Activated T-cell treated with anti-CD3 and anti-CD28 coated beads, Interleukin-2, amount 50 U/mL, for 24 hours (primary cell): ENCODE measurements around the gene RBM20.
A peak's percentile ranks its signal among the peaks of the same experiment; 100 is the strongest.
"Not testable (repeated sequence)": the region's sequence is repeated elsewhere in the genome, so short reads cannot be mapped to it uniquely, and the experiment has no call there.

Source experiments
- DNase-seq: peaks from one replicate; pipeline ENCODE4 v3.0.0-alpha.2; 2020
- H3K27ac Mint-ChIP-seq: 2 replicates; pipeline ENCODE4 v1.8.0; 2020; ENCODE audit warnings: mild to moderate bottlenecking, mixed read lengths
- H3K27me3 Mint-ChIP-seq: 2 replicates; pipeline ENCODE4 v1.8.0; 2020; ENCODE audit warnings: mixed read lengths
- H3K36me3 Mint-ChIP-seq: 2 replicates; pipeline ENCODE4 v1.8.0; 2020; ENCODE audit warnings: low read depth, mixed read lengths
- H3K4me1 Mint-ChIP-seq: 2 replicates; pipeline ENCODE4 v1.8.0; 2020; ENCODE audit warnings: low read depth, mixed read lengths
- H3K4me3 Mint-ChIP-seq: 2 replicates; pipeline ENCODE4 v1.8.0; 2020; ENCODE audit warnings: mild to moderate bottlenecking, moderate library complexity, mixed read lengths
- H3K9me3 Mint-ChIP-seq: 2 replicates; pipeline ENCODE4 v1.8.0; 2020; ENCODE audit warnings: mixed read lengths

Gene RBM20

DNA sequence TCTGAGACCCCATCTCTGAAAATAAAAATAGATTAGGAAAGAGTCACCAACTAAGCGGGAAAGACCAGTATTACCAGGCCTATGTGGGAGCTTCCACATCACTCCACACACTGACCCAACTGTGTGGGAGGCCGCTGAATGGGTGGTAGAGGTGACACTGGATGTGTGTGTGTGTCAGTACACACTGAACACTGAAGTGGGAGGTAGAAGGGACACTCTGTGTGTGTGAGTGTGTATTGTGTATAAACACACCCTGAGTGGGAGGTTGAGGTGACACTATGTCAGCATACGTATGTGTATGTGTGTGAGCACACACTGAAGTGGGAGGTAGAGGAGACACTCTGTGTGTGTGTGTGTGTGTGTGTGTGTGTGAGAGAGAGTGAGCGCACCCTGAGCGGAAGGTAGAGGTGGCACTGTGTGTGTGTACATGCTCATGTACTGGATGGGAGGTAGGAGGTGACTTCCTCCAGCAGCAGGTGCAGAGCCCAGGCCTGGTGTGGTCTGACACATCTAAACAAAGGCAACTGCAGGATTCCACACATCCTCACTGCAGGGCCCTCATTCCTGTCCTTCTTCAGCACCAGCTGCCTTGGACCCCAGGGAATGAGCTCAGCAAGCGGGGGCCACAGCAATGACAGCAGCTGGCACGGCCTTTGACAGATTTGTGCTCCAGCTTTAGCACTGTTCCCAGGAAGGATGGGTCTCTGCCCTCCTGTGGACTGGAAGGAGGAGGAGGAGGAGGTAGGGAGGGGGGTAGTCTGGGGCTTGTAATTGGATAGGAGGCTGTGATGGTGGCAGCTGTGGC lies 26.5 kb upstream of the RBM20 start:
- no peak for DNase-seq
- no peaks in the 10 kb centered on the region for H3K27me3 Mint-ChIP-seq
- H3K36me3 Mint-ChIP-seq = no peaks in the 10 kb centered on the region
- peaks cover 3% of the 10 kb centered on the region for H3K9me3 Mint-ChIP-seq
- no peak overlapping the region for H3K4me3 Mint-ChIP-seq
- H3K4me1 Mint-ChIP-seq = peaks cover 63% of the 10 kb centered on the region
- peak overlapping the region; percentile 77 for H3K27ac Mint-ChIP-seq

DNA sequence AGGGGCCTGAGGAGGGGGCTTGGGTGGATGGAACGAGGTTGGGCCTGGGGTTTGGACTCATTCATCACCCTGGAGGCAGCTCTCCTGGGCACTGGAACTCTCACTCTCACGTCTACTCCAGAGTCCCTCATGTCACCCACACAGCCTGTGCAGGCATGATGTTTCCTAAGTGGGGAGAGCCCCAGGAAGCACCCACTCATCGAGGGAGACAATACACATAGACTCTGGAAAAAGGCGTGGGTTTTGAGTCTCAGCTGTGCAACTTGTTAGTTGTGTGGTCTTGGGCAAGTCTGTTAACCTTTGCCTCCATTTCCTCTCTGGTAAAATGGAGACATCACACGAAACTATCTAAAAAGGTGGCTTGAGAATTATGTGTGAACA lies 25.9 kb upstream of the RBM20 start:
- H3K4me1 Mint-ChIP-seq = peaks cover 57% of the 10 kb centered on the region
- no peak overlapping the region for H3K4me3 Mint-ChIP-seq
- peaks cover 3% of the 10 kb centered on the region for H3K9me3 Mint-ChIP-seq
- DNase-seq = peak; percentile 55
- no peaks in the 10 kb centered on the region for H3K27me3 Mint-ChIP-seq
- no peaks in the 10 kb centered on the region for H3K36me3 Mint-ChIP-seq
- peak overlapping the region; percentile 77 for H3K27ac Mint-ChIP-seq

- DNase-seq = no peak
- H3K4me3 Mint-ChIP-seq = no peak overlapping the region
- no peaks in the 10 kb centered on the region for H3K27me3 Mint-ChIP-seq
- H3K27ac Mint-ChIP-seq = no peak overlapping the region
- H3K4me1 Mint-ChIP-seq = peaks cover 41% of the 10 kb centered on the region
- H3K9me3 Mint-ChIP-seq = peaks cover 3% of the 10 kb centered on the region
- no peaks in the 10 kb centered on the region for H3K36me3 Mint-ChIP-seq
Observed at GRCh38 chr10:110619514-110620397, 24.4 kb upstream of the RBM20 start.

DNA sequence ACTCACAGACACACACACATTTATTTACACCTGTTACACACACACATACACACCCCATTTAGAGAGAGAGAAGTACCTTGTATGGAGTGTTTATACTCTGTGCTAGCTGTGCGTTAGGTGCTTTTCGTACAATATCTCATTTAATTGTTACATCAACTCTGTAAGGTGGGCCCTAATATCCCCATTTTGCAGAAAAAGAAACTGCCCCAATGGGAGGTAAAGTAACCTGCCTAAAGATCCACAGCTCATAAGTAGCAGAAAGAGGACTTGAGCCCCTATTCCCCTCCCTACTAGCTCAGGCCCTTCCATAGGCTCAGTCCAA lies 23.8 kb upstream of the RBM20 start:
- peaks cover 3% of the 10 kb centered on the region for H3K9me3 Mint-ChIP-seq
- DNase-seq = no peak
- no peaks in the 10 kb centered on the region for H3K36me3 Mint-ChIP-seq
- no peak overlapping the region for H3K4me3 Mint-ChIP-seq
- no peaks in the 10 kb centered on the region for H3K27me3 Mint-ChIP-seq
- H3K4me1 Mint-ChIP-seq = peaks cover 35% of the 10 kb centered on the region
- H3K27ac Mint-ChIP-seq = no peak overlapping the region

- H3K27ac Mint-ChIP-seq, H3K27me3 Mint-ChIP-seq, H3K4me3 Mint-ChIP-seq, H3K9me3 Mint-ChIP-seq, DNase-seq, H3K36me3 Mint-ChIP-seq: not testable (repeated sequence)
- H3K4me1 Mint-ChIP-seq = peaks cover 13% of the 10 kb centered on the region
Observed at GRCh38 chr10:110623316-110623715, 20.8 kb upstream of the RBM20 start.

DNA sequence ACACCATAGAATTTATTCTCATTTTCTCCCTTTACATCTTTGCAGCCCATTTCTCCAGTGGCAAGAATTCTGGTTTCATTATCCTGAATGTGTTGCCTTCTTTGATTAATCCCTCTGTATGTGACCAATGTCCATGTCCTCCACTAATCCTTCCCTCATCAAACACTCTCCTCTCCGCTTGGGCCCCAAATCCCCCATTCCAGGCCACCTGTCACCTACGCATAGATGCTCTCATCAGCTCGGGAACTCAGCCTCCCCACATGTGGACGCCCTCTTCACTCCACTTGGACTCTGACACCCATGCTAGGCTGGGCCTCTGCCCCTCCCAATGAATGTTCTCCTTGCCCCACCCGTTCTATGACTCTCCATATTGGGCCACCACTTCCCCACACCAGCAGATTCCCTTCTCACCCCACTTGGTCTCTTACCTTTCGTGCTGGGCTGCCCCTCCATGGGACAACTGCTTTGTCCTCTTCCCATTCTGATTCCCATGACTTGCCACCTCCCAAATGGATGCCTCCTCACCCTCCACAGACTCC lies 18.7 kb upstream of the RBM20 start:
- Mint-ChIP-seq H3K4me1 (no peaks in the 10 kb centered on the region), H3K27me3 (peaks cover 8% of the 10 kb centered on the region), H3K4me3 (no peak overlapping the region), H3K36me3 (no peaks in the 10 kb centered on the region), H3K9me3 (peaks cover 6% of the 10 kb centered on the region), H3K27ac (no peak overlapping the region)
- DNase-seq = no peak

GRCh38 chr10:110625951-110626855 lies 17.9 kb upstream of the RBM20 start:
- Mint-ChIP-seq H3K4me3 (no peak overlapping the region), H3K27me3 (peaks cover 8% of the 10 kb centered on the region), H3K27ac (no peak overlapping the region), H3K4me1 (no peaks in the 10 kb centered on the region), H3K9me3 (peaks cover 6% of the 10 kb centered on the region), H3K36me3 (no peaks in the 10 kb centered on the region)
- DNase-seq = no peak

DNA sequence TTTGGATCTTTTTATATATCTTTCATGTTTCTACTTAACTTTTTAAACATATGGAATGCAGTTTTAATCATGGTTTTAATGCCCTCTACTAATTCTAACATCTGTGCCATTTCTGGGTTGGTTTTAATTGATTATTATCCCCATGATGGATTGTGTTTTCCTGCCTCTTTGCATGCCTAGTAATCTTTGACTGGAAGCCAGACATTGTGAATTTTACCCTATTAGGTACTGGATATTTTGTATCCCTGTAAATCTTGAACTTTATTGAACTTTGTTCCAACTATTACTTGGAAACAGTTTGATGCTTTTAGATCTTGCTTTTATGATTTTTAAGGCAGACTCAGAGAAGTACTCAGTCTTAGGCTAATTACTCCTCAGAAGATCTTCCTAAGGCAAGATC lies 16.0 kb upstream of the RBM20 start:
- H3K27me3 Mint-ChIP-seq = peaks cover 8% of the 10 kb centered on the region
- H3K9me3 Mint-ChIP-seq = peaks cover 3% of the 10 kb centered on the region
- no peak overlapping the region for H3K27ac Mint-ChIP-seq

GRCh38 chr10:110629680-110630191 lies 14.4 kb upstream of the RBM20 start:
- no peak overlapping the region for H3K4me3 Mint-ChIP-seq
- H3K9me3 Mint-ChIP-seq = peaks cover 3% of the 10 kb centered on the region
- no peaks in the 10 kb centered on the region for H3K36me3 Mint-ChIP-seq
- H3K27me3 Mint-ChIP-seq = peaks cover 8% of the 10 kb centered on the region
- no peaks in the 10 kb centered on the region for H3K4me1 Mint-ChIP-seq
- no peak for DNase-seq
- no peak overlapping the region for H3K27ac Mint-ChIP-seq

More for the DNA sequence above, 16.0 kb upstream of the RBM20 start:
- Mint-ChIP-seq H3K36me3 (no peaks in the 10 kb centered on the region), H3K4me1 (no peaks in the 10 kb centered on the region), H3K4me3 (no peak overlapping the region)
- DNase-seq = no peak

GRCh38 chr10:110631934-110632333 lies 12.2 kb upstream of the RBM20 start:
- H3K27me3 Mint-ChIP-seq = peaks cover 10% of the 10 kb centered on the region
- no peaks in the 10 kb centered on the region for H3K4me1 Mint-ChIP-seq
- peaks cover 3% of the 10 kb centered on the region for H3K9me3 Mint-ChIP-seq
- no peak overlapping the region for H3K4me3 Mint-ChIP-seq
- no peak for DNase-seq
- H3K27ac Mint-ChIP-seq = no peak overlapping the region
- H3K36me3 Mint-ChIP-seq = no peaks in the 10 kb centered on the region

DNA sequence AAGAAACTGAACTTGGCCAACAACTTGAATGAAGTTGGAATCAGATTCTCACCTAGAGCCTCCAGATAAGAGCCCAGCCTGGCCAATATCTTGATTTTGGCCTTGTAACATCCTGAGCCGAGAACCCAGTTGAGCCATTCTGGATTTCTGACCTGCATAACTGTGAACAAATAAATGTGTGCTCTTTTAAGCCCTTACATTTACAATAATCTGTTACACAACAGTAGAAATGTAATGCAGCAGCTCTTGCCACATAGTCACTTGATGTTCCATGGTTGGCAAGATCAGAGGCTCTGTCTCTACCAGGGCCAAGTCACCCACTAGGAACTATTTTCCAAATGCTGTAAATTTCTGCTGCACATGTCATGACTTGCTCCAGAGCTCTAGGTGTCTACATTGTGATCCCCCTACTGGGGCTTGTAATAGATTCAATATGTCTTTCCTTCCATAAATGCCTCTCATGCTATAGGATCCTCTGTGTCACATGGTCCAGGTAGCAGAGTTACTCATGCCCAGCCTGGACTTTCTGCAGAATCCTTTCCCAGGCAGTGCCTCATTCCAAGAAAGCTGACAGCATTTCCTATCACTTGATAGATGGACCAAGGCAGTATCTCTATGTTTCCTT lies 11.4 kb upstream of the RBM20 start:
- DNase-seq = no peak
- Mint-ChIP-seq H3K4me1 (no peaks in the 10 kb centered on the region), H3K27me3 (peaks cover 7% of the 10 kb centered on the region)

DNA sequence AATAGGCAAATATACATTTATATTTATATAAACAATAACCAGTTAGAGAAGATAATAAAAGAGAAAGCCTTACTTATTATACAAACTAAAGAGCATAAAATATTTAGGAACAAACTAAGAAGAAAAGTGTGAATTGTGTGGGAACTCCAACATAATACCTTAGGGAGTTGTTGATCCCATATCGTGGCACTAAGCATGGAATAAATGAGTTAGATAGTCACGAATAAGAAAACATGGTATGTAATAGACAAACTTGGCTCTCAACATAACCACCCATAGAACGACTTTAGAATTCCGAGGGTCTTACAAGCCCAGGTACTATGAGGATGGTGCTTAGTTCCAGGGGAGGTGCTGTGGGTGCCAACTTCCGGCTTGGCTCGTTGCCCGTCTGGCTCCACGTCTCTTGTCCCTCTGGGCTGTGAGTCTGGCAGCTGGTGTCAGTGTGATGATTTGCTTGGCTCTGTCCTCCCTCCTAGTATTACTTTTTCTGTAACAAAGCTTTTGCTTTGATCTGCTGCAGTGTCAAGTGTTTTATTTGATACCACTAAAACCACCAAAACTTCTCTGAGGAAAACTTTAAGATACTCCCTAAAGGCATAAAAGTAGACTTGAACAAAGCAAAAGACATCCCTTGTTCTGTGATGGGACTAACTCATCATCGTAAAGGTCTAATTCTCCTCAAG lies 9.5 kb upstream of the RBM20 start:
- DNase-seq = no peak
- H3K27ac Mint-ChIP-seq = no peak overlapping the region
- H3K4me1 Mint-ChIP-seq = no peaks in the 10 kb centered on the region
- peaks cover 8% of the 10 kb centered on the region for H3K27me3 Mint-ChIP-seq
- no peaks in the 10 kb centered on the region for H3K9me3 Mint-ChIP-seq
- no peaks in the 10 kb centered on the region for H3K36me3 Mint-ChIP-seq
- H3K4me3 Mint-ChIP-seq = no peak overlapping the region

More for the DNA sequence above, 11.4 kb upstream of the RBM20 start:
- H3K36me3 Mint-ChIP-seq = no peaks in the 10 kb centered on the region
- H3K4me3 Mint-ChIP-seq = no peak overlapping the region
- no peak overlapping the region for H3K27ac Mint-ChIP-seq
- peaks cover 3% of the 10 kb centered on the region for H3K9me3 Mint-ChIP-seq

- H3K4me3 Mint-ChIP-seq = no peak overlapping the region
- H3K9me3 Mint-ChIP-seq = no peaks in the 10 kb centered on the region
- H3K27ac Mint-ChIP-seq = no peak overlapping the region
- H3K27me3 Mint-ChIP-seq = peaks cover 17% of the 10 kb centered on the region
- peaks cover 9% of the 10 kb centered on the region for H3K4me1 Mint-ChIP-seq
- no peaks in the 10 kb centered on the region for H3K36me3 Mint-ChIP-seq
- no peak for DNase-seq
Observed at GRCh38 chr10:110636572-110636931, 7.6 kb upstream of the RBM20 start.
